Panc1 (cell line): ENCODE measurements around the gene NID2. TPM values are rescaled to one million over a fixed set of nuclear protein-coding genes. Genes with fewer than 3 reads are reported as not detected.

ENCODE experiments used
- ATAC-seq: fragments of 200-7000 bp; cut with Tn5 transposase; 2 replicates; pipeline ENCODE4 v1.9.1; 2020; ENCODE audit warnings: mild to moderate bottlenecking, moderate library complexity
- BruUV-seq: library from RNA; stranded (reverse); fragments of 400-500 nt; replicated peaks from 2 replicates; lab custom pipeline; 2021; lab: Mats Ljungman, UMichigan
- CTCF ChIA-PET: fragments of 300-600 bp; sonication (Branson Sonifier 250); formaldehyde crosslinking; loops from one replicate; lab custom pipeline; 2022; ENCODE audit warnings: antibody characterized with exemption; lab: Charles Lee
- POLR2A ChIA-PET: fragments of 300-600 bp; sonication (Branson Sonifier 250); formaldehyde crosslinking; loops from one replicate; lab custom pipeline; 2022; ENCODE audit warnings: antibody characterized with exemption; lab: Charles Lee
- DNase-seq: peaks from one replicate; pipeline ENCODE4 v3.0.0-alpha.2; 2010; ENCODE audit warnings: low read depth, low spot score
- H3K27ac ChIP-seq: 2 replicates; pipeline ENCODE4 v1.5.1; 2011; ENCODE audit warnings: mild to moderate bottlenecking, low read length, inconsistent platforms
- H3K27me3 ChIP-seq: fragments of 200-500 bp; sonication (Bioruptor generic); 2 replicates; pipeline ENCODE4 v1.6.0; 2014; ENCODE audit warnings: low read length, inconsistent platforms; ENCODE audit not compliant: control insufficient read depth, insufficient read depth
- H3K36me3 ChIP-seq: fragments of 200-500 bp; sonication (Bioruptor generic); 2 replicates; pipeline ENCODE4 v1.5.1; 2014; ENCODE audit warnings: inconsistent platforms, mild to moderate bottlenecking, low read length, moderate library complexity; ENCODE audit not compliant: control insufficient read depth, insufficient read depth
- H3K4me1 ChIP-seq: 2 replicates; pipeline ENCODE4 v1.5.1; 2011; ENCODE audit warnings: inconsistent platforms, mild to moderate bottlenecking, low read length, moderate library complexity; ENCODE audit not compliant: control insufficient read depth, insufficient read depth
- H3K4me3 ChIP-seq, 2 experiments: 2 replicates each; pipeline ENCODE4 v1.5.1; 2011 to 2012; ENCODE audit warnings: low read depth in 2 of 2, low read length in 2 of 2, mild to moderate bottlenecking in 2 of 2, inconsistent platforms in 1 of 2, moderate library complexity in 1 of 2
- H3K9me3 ChIP-seq: fragments of 200-500 bp; sonication (Bioruptor generic); 2 replicates; pipeline ENCODE4 v1.5.1; 2014; ENCODE audit warnings: low read depth, mild to moderate bottlenecking, inconsistent platforms, low read length, moderate library complexity; ENCODE audit not compliant: control insufficient read depth, insufficient read depth
- CTCF ChIP-seq: fragments of 450-650 bp; IDR thresholded peaks from 2 replicates; pipeline ENCODE4 v1.5.1; 2017; ENCODE audit warnings: mild to moderate bottlenecking
- POLR2AphosphoS5 ChIP-seq: IDR thresholded peaks from 2 replicates; pipeline ENCODE4 v1.6.1; 2012; ENCODE audit warnings: mild to moderate bottlenecking, low read depth, low read length, moderate library complexity
- REST ChIP-seq, 2 experiments: IDR thresholded peaks; 2 replicates each; pipeline ENCODE4 v1.6.1; 2011 to 2012; ENCODE audit warnings: low read depth in 2 of 2, control low read depth in 1 of 2, low read length in 1 of 2, mild to moderate bottlenecking in 1 of 2, moderate library complexity in 1 of 2; ENCODE audit not compliant: insufficient read depth in 1 of 2
- SIN3A ChIP-seq: IDR thresholded peaks from 2 replicates; pipeline ENCODE4 v1.6.1; 2012; ENCODE audit warnings: low read depth, mild to moderate bottlenecking, low read length, moderate library complexity, borderline replicate concordance; ENCODE audit not compliant: insufficient read depth
- TCF7L2 ChIP-seq: IDR thresholded peaks from 2 replicates; pipeline ENCODE4 v1.6.1; 2011; ENCODE audit warnings: mild to moderate bottlenecking, low read depth, low read length, inconsistent platforms
- in situ Hi-C: cut with HindIII; loops from 2 replicates; pipeline ENCODE4 v1.10.0; 2016; ENCODE audit warnings: low sequenced_read_pairs, low pct_unique_long_range_greater_than_20kb
- intact Hi-C: fragments of 100-400 bp; cut with micrococcal nuclease; formaldehyde crosslinking; loops from one replicate; pipeline ENCODE4 v1.10.0; 2022; ENCODE audit not compliant: unreplicated experiment
- total RNA-seq: library from RNA; stranded (reverse); gene quantifications from one replicate; pipeline ENCODE4 v1.2.1, GENCODE V29; 2021; ENCODE audit not compliant: unreplicated experiment

Gene NID2
- total RNA-seq, 1 experiment from 2014 or later: 0.36 TPM

- in situ Hi-C loops: no loop called here
- TF ChIP-seq REST (IDR thresholded peaks at IDR 0.05; ENCODE audit: insufficient read depth in 1 of 2, low read depth in 2 of 2, low read length in 1 of 2) (no peak), CTCF (no peak), TCF7L2 (no peak), POLR2AphosphoS5 (no peak), SIN3A (no peak)
- H3K36me3 ChIP-seq: no peaks in the 10 kb centered on the region
- no peaks in the 10 kb centered on the region for H3K4me1 ChIP-seq
- no peak for DNase-seq
- BruUV-seq: no TSS peak
- POLR2A ChIA-PET: no interaction called here
- no peaks in the 10 kb centered on the region for H3K9me3 ChIP-seq
- no peak overlapping the region for H3K4me3 ChIP-seq
- ATAC-seq: no peak
- H3K27me3 ChIP-seq: no peaks in the 10 kb centered on the region
- CTCF ChIA-PET: no interaction called here
- intact Hi-C loops: loop anchor here (5.0 kb wide), 1 partner anchor 195 kb away; no protein-coding TSS in a partner anchor
- no peak overlapping the region for H3K27ac ChIP-seq
Observed at GRCh38 chr14:51977075-51977474, 91.8 kb downstream of the NID2 start.

GRCh38 chr14:51972566-51972965 is 96.3 kb downstream of the NID2 start:
- DNase-seq (no peak), ATAC-seq (no peak)
- Histone ChIP-seq H3K27me3 (peaks cover 3% of the 10 kb centered on the region), H3K36me3 (no peaks in the 10 kb centered on the region), H3K4me1 (no peaks in the 10 kb centered on the region), H3K9me3 (no peaks in the 10 kb centered on the region), H3K27ac (no peak overlapping the region), H3K4me3 (no peak overlapping the region)
- intact Hi-C loops: no loop called here
- in situ Hi-C loops: no loop called here
- CTCF ChIA-PET: no interaction called here
- TF ChIP-seq REST (IDR thresholded peaks at IDR 0.05; ENCODE audit: insufficient read depth in 1 of 2, low read depth in 2 of 2, low read length in 1 of 2): no peak
- no peak for TF ChIP-seq POLR2AphosphoS5
- TF ChIP-seq TCF7L2: no peak
- TF ChIP-seq SIN3A: no peak
- TF ChIP-seq CTCF: no peak
- no TSS peak for BruUV-seq
- POLR2A ChIA-PET: no interaction called here
